Measurements from ENCODE around the gene DCXR. TPM values are rescaled to one million over a fixed set of nuclear protein-coding genes. Genes with fewer than 3 reads are reported as not detected.

DCXR gene
- total and polyA plus RNA-seq, 10 of the 15 experiments (the other 5 are each of a cell fraction or from before 2014, with no cell fraction given) = 12.3 to 139 (median 88.9) TPM

DNA sequence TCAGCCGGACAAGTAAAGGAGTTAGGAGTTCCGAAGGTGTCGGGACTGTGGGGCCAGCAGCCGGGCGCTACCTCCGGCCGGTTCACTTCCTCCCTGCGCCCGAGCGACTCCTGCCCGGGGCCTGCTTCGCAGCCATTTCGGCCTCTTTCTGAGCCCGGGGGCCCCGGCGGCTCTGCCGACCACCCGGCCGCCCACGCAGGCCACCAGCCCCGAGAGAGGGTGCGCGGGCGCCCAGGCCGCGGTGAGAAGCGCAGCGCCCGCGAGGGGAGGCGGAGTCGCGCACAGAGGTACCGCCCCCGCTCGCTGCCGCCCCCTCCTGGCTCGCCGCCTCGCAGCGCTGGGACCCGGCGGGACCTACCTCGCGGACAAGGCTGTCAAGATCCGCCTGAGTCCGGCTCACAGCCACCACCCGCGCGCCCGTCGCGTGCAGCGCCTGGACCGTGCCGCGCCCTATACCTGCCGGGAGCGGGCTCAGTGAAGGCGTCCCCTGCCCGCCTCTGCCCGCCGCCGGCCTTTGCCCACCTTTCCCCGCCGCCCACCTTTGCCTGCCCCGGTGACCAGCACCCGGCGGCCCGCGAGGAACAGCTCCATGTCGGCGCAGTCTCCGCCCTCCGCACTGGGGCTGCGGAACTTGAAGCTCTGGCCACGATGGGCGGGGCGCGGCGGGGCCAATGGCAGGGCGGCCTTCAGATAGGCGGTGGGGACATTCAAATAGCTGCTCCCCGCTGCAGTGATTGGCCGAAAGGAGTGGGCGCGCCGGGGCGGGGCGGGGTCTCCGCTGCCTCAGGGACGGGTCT, at the start of gene DCXR (continued):
- TF ChIP-seq, protein P1, sequence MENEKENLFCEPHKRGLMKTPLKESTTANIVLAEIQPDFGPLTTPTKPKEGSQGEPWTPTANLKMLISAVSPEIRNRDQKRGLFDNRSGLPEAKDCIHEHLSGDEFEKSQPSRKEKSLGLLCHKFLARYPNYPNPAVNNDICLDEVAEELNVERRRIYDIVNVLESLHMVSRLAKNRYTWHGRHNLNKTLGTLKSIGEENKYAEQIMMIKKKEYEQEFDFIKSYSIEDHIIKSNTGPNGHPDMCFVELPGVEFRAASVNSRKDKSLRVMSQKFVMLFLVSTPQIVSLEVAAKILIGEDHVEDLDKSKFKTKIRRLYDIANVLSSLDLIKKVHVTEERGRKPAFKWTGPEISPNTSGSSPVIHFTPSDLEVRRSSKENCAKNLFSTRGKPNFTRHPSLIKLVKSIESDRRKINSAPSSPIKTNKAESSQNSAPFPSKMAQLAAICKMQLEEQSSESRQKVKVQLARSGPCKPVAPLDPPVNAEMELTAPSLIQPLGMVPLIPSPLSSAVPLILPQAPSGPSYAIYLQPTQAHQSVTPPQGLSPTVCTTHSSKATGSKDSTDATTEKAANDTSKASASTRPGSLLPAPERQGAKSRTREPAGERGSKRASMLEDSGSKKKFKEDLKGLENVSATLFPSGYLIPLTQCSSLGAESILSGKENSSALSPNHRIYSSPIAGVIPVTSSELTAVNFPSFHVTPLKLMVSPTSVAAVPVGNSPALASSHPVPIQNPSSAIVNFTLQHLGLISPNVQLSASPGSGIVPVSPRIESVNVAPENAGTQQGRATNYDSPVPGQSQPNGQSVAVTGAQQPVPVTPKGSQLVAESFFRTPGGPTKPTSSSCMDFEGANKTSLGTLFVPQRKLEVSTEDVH (IDR thresholded peaks at IDR 0.05; ENCODE audit: low read depth, partially characterized antibody) = no peak
- TF ChIP-seq ETV6 (conservative IDR thresholded peaks at IDR 0.05 in 1 of 2, IDR thresholded peaks at IDR 0.05 in 1 of 2; ENCODE audit: borderline replicate concordance in 1 of 2, low read depth in 1 of 2) = no peak
- TF ChIP-seq, protein P2, sequence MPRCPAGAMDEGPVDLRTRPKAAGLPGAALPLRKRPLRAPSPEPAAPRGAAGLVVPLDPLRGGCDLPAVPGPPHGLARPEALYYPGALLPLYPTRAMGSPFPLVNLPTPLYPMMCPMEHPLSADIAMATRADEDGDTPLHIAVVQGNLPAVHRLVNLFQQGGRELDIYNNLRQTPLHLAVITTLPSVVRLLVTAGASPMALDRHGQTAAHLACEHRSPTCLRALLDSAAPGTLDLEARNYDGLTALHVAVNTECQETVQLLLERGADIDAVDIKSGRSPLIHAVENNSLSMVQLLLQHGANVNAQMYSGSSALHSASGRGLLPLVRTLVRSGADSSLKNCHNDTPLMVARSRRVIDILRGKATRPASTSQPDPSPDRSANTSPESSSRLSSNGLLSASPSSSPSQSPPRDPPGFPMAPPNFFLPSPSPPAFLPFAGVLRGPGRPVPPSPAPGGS (IDR thresholded peaks at IDR 0.05; ENCODE audit: borderline replicate concordance, insufficient read depth, low read depth, low read length, poor library complexity, severe bottlenecking) = peak; percentile 25
- TF ChIP-seq, protein P3, sequence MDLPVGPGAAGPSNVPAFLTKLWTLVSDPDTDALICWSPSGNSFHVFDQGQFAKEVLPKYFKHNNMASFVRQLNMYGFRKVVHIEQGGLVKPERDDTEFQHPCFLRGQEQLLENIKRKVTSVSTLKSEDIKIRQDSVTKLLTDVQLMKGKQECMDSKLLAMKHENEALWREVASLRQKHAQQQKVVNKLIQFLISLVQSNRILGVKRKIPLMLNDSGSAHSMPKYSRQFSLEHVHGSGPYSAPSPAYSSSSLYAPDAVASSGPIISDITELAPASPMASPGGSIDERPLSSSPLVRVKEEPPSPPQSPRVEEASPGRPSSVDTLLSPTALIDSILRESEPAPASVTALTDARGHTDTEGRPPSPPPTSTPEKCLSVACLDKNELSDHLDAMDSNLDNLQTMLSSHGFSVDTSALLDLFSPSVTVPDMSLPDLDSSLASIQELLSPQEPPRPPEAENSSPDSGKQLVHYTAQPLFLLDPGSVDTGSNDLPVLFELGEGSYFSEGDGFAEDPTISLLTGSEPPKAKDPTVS (IDR thresholded peaks at IDR 0.05; ENCODE audit: low read depth, low read length) = no peak
- TF ChIP-seq GABPA (IDR thresholded peaks at IDR 0.05; ENCODE audit: low read depth) = no peak
- TF ChIP-seq HCFC1 (IDR thresholded peaks at IDR 0.05; ENCODE audit: low read length) = no peak
- no peak for TF ChIP-seq SREBF1 (IDR thresholded peaks at IDR 0.05; ENCODE audit: low read length)
- TF ChIP-seq, protein P4, sequence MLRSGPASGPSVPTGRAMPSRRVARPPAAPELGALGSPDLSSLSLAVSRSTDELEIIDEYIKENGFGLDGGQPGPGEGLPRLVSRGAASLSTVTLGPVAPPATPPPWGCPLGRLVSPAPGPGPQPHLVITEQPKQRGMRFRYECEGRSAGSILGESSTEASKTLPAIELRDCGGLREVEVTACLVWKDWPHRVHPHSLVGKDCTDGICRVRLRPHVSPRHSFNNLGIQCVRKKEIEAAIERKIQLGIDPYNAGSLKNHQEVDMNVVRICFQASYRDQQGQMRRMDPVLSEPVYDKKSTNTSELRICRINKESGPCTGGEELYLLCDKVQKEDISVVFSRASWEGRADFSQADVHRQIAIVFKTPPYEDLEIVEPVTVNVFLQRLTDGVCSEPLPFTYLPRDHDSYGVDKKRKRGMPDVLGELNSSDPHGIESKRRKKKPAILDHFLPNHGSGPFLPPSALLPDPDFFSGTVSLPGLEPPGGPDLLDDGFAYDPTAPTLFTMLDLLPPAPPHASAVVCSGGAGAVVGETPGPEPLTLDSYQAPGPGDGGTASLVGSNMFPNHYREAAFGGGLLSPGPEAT (IDR thresholded peaks at IDR 0.05; ENCODE audit: low read depth) = no peak
- TF ChIP-seq MEF2B (IDR thresholded peaks at IDR 0.05; ENCODE audit: partially characterized antibody, poor library complexity, severe bottlenecking) = no peak
- TF ChIP-seq, protein P5, sequence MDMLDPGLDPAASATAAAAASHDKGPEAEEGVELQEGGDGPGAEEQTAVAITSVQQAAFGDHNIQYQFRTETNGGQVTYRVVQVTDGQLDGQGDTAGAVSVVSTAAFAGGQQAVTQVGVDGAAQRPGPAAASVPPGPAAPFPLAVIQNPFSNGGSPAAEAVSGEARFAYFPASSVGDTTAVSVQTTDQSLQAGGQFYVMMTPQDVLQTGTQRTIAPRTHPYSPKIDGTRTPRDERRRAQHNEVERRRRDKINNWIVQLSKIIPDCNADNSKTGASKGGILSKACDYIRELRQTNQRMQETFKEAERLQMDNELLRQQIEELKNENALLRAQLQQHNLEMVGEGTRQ (IDR thresholded peaks at IDR 0.05; ENCODE audit: borderline replicate concordance, low read depth, low read length) = no peak
- TF ChIP-seq, protein P6, sequence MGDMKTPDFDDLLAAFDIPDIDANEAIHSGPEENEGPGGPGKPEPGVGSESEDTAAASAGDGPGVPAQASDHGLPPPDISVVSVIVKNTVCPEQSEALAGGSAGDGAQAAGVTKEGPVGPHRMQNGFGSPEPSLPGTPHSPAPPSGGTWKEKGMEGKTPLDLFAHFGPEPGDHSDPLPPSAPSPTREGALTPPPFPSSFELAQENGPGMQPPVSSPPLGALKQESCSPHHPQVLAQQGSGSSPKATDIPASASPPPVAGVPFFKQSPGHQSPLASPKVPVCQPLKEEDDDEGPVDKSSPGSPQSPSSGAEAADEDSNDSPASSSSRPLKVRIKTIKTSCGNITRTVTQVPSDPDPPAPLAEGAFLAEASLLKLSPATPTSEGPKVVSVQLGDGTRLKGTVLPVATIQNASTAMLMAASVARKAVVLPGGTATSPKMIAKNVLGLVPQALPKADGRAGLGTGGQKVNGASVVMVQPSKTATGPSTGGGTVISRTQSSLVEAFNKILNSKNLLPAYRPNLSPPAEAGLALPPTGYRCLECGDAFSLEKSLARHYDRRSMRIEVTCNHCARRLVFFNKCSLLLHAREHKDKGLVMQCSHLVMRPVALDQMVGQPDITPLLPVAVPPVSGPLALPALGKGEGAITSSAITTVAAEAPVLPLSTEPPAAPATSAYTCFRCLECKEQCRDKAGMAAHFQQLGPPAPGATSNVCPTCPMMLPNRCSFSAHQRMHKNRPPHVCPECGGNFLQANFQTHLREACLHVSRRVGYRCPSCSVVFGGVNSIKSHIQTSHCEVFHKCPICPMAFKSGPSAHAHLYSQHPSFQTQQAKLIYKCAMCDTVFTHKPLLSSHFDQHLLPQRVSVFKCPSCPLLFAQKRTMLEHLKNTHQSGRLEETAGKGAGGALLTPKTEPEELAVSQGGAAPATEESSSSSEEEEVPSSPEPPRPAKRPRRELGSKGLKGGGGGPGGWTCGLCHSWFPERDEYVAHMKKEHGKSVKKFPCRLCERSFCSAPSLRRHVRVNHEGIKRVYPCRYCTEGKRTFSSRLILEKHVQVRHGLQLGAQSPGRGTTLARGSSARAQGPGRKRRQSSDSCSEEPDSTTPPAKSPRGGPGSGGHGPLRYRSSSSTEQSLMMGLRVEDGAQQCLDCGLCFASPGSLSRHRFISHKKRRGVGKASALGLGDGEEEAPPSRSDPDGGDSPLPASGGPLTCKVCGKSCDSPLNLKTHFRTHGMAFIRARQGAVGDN (IDR thresholded peaks at IDR 0.05) = peak; percentile 88
- TF ChIP-seq RELA (IDR thresholded peaks at IDR 0.05; ENCODE audit: borderline replicate concordance, partially characterized antibody) = peak; percentile 60
- TF ChIP-seq PAX8 (IDR thresholded peaks at IDR 0.05) = no peak
- 0 out of 2 replicates have a peak, but pooled peaks have one; percentile 67 for TF ChIP-seq ZNF24 (IDR thresholded peaks at IDR 0.05)
- 0 out of 2 replicates have a peak, but pooled peaks have one; percentile 26 for TF ChIP-seq RUNX3 (IDR thresholded peaks at IDR 0.05; ENCODE audit: low read length)
